Keratinocyte (primary cell): ENCODE measurements around the gene SREBF1. TPM values are rescaled to one million over a fixed set of nuclear protein-coding genes. Genes with fewer than 3 reads are reported as not detected.

Source experiments
- DNase-seq: peaks from one replicate; pipeline ENCODE4 v3.0.0-alpha.2; 2011; ENCODE audit warnings: low read depth, missing footprints, low spot score
- FAIRE-seq: peaks from 2 replicates; lab custom pipeline; 2011; peaks lifted over from hg19 to GRCh38; lab: Jason Lieb, UNC
- H2AFZ ChIP-seq: 2 replicates; pipeline ENCODE4 v1.6.0; 2012; ENCODE audit warnings: low read length, control low read depth, inconsistent platforms; ENCODE audit not compliant: control insufficient read depth
- H3K27ac ChIP-seq: 2 replicates; pipeline ENCODE4 v1.5.1; 2011; ENCODE audit warnings: low read length; ENCODE audit not compliant: control insufficient read depth, insufficient read depth
- H3K27me3 ChIP-seq: 3 replicates; pipeline ENCODE4 v1.6.0; 2011; ENCODE audit warnings: low read length; ENCODE audit not compliant: control insufficient read depth, insufficient read depth; ENCODE audit errors: extremely low read depth
- H3K36me3 ChIP-seq, 2 experiments: 2 replicates in 1 of 2; 3 replicates in 1 of 2; pipeline ENCODE4 v1.5.1; 2011; ENCODE audit warnings: low read length in 2 of 2, mild to moderate bottlenecking in 1 of 2; ENCODE audit not compliant: control insufficient read depth in 2 of 2, insufficient read depth in 2 of 2; ENCODE audit errors: extremely low read depth in 1 of 2
- H3K4me1 ChIP-seq: 3 replicates; pipeline ENCODE4 v1.5.1; 2011; ENCODE audit warnings: low read length; ENCODE audit not compliant: control insufficient read depth, insufficient read depth; ENCODE audit errors: extremely low read depth
- H3K4me2 ChIP-seq: 3 replicates; pipeline ENCODE4 v1.6.0; 2011; ENCODE audit warnings: low read depth, low read length; ENCODE audit not compliant: control insufficient read depth, insufficient read depth; ENCODE audit errors: extremely low read depth
- H3K4me3 ChIP-seq, 3 experiments: fragments of 200-600 bp in 1 of 3; sonication (generic) in 1 of 3; 2 replicates in 2 of 3; 3 replicates in 1 of 3; pipeline ENCODE4 v1.5.1; 2011 to 2016; ENCODE audit warnings: low read length in 3 of 3, mild to moderate bottlenecking in 3 of 3, control low read depth in 2 of 3, inconsistent platforms in 1 of 3, low read depth in 1 of 3, mixed read lengths in 1 of 3, mixed run types in 1 of 3, moderate library complexity in 1 of 3; ENCODE audit not compliant: control insufficient read depth in 2 of 3, insufficient read depth in 2 of 3; ENCODE audit errors: extremely low read depth in 1 of 3
- H3K79me2 ChIP-seq: 2 replicates; pipeline ENCODE4 v1.6.0; 2012; ENCODE audit warnings: low read length; ENCODE audit not compliant: control insufficient read depth, insufficient read depth
- H3K9ac ChIP-seq: 3 replicates; pipeline ENCODE4 v1.6.0; 2011; ENCODE audit warnings: low read length; ENCODE audit not compliant: control insufficient read depth, insufficient read depth; ENCODE audit errors: extremely low read depth
- H3K9me1 ChIP-seq: 3 replicates; pipeline ENCODE4 v1.6.0; 2011; ENCODE audit warnings: low read length; ENCODE audit not compliant: control insufficient read depth, insufficient read depth; ENCODE audit errors: extremely low read depth
- H3K9me3 ChIP-seq: 2 replicates; pipeline ENCODE4 v1.5.1; 2012; ENCODE audit warnings: low read depth, low read length; ENCODE audit not compliant: control insufficient read depth
- H4K20me1 ChIP-seq: 3 replicates; pipeline ENCODE4 v1.6.0; 2011; ENCODE audit warnings: low read length; ENCODE audit not compliant: control insufficient read depth, insufficient read depth; ENCODE audit errors: extremely low read depth
- EZH2 ChIP-seq: IDR thresholded peaks from one replicate; pipeline ENCODE4 v1.6.1; 2012; ENCODE audit warnings: inconsistent platforms, mild to moderate bottlenecking, low read length, moderate library complexity
- dilution Hi-C: fragments of 300-500 bp; cut with MboI; formaldehyde crosslinking; loops from one replicate; pipeline ENCODE4 v1.7.0; 2020; ENCODE audit warnings: low sequenced_read_pairs; ENCODE audit not compliant: extremely low pct_ligation_motif_present
- polyA plus RNA-seq, 5 experiments: library from polyadenylated mRNA; depleted of rRNA in 3 of 5; stranded (reverse) in 3 of 5; stranded (forward) in 1 of 5; unstranded in 1 of 5; fragments of >200 nt; gene quantifications; 1 replicate in 1 of 5; 2 replicates in 3 of 5; 3 replicates in 1 of 5; pipeline versions ENCODE4 v1.2.1 to v1.2.3, GENCODE V29; 2011 to 2012; ENCODE audit warnings: missing spikeins in 2 of 5, low read depth in 1 of 5, low replicate concordance in 1 of 5
- TF ChIP-seq, protein P1 (sequence below), 3 experiments: IDR thresholded peaks in 1 of 3; conservative IDR thresholded peaks in 1 of 3; optimal IDR thresholded peaks in 1 of 3; 2 replicates in 2 of 3; 3 replicates in 1 of 3; pipeline versions ENCODE3 to v1.5.1; 2011; ENCODE audit warnings: low read length in 3 of 3, mild to moderate bottlenecking in 3 of 3, moderate library complexity in 2 of 3, control low read depth in 1 of 3, inconsistent platforms in 1 of 3; ENCODE audit not compliant: insufficient read depth in 2 of 3; ENCODE audit errors: extremely low read depth in 1 of 3

SREBF1 gene
- polyA plus RNA-seq, 1 donor (not counting 4 experiments of a cell fraction or from before 2014, with no cell fraction given): 51.7 TPM

DNA sequence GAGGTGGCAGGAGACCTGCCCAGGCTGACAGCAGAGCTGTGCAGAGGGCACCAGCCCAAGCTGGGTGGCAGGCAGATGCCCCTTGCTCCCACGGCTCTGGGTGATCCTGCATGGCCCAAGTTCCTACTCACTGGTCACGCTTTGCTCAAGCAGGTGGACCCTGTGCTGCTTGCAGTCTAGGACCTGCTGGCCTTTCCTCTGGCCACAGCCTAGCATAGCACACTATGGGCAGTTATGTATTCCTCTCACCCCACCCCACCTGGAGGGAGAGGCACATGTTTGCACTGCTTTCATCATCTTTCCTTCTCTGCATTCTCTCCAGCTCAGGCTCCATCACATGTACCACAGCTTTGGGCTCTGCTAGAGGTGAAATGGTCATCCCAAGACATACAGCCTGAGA is 19.6 kb upstream of the SREBF1 start:
- dilution Hi-C loops: no loop called here
- Histone ChIP-seq H3K9ac (no peak overlapping the region), H3K4me1 (peaks cover 24% of the 10 kb centered on the region), H3K36me3 (peaks cover 0 to 16% of the 10 kb centered on the region in 2 experiments), H3K79me2 (no peaks in the 10 kb centered on the region), H3K4me2 (no peak overlapping the region), H4K20me1 (no peaks in the 10 kb centered on the region), H3K27ac (no peak overlapping the region), H3K4me3 (no peak overlapping the region), H3K27me3 (no peaks in the 10 kb centered on the region), H3K9me3 (no peaks in the 10 kb centered on the region), H3K9me1 (no peaks in the 10 kb centered on the region), H2AFZ (no peak overlapping the region)
- DNase-seq (no peak), FAIRE-seq (no peak)
- TF ChIP-seq EZH2: no peak
- TF ChIP-seq, protein P1, sequence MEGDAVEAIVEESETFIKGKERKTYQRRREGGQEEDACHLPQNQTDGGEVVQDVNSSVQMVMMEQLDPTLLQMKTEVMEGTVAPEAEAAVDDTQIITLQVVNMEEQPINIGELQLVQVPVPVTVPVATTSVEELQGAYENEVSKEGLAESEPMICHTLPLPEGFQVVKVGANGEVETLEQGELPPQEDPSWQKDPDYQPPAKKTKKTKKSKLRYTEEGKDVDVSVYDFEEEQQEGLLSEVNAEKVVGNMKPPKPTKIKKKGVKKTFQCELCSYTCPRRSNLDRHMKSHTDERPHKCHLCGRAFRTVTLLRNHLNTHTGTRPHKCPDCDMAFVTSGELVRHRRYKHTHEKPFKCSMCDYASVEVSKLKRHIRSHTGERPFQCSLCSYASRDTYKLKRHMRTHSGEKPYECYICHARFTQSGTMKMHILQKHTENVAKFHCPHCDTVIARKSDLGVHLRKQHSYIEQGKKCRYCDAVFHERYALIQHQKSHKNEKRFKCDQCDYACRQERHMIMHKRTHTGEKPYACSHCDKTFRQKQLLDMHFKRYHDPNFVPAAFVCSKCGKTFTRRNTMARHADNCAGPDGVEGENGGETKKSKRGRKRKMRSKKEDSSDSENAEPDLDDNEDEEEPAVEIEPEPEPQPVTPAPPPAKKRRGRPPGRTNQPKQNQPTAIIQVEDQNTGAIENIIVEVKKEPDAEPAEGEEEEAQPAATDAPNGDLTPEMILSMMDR (optimal IDR thresholded peaks at IDR 0.05 in 1 of 3, IDR thresholded peaks at IDR 0.05 in 1 of 3, conservative IDR thresholded peaks at IDR 0.05 in 1 of 3; ENCODE audit: extremely low read depth in 1 of 3, insufficient read depth in 2 of 3, low read length in 3 of 3): no peak

DNA sequence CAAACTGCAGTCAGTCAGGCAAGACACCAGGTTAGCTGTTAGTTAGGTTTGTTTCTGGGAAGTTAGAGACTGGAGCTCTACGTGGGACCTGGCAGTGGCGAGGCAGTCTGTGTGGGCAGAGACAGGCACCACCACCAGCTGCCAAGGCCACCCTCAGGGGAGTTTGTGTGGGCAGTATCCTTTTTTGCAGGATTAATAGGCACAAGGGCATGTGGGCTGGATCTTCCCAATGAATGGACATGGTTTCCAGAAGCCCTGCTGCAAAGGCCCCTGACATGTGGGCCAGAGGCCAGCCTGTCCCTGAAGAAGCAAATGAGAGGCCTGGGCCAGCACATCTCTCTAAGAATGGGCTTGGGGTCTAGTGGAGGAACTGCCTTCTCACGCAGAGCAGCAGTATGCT is 19.2 kb upstream of the SREBF1 start:
- Histone ChIP-seq H3K4me1 (peaks cover 24% of the 10 kb centered on the region), H4K20me1 (no peaks in the 10 kb centered on the region), H3K9me3 (no peaks in the 10 kb centered on the region), H3K9ac (no peak overlapping the region), H3K36me3 (peaks cover under 1 to 15% of the 10 kb centered on the region in 2 experiments), H3K9me1 (no peaks in the 10 kb centered on the region), H3K27ac (no peak overlapping the region), H3K79me2 (no peaks in the 10 kb centered on the region), H3K4me2 (no peak overlapping the region), H3K4me3 (no peak overlapping the region), H2AFZ (no peak overlapping the region), H3K27me3 (no peaks in the 10 kb centered on the region)
- dilution Hi-C loops: no loop called here
- no peak for DNase-seq
- FAIRE-seq: no peak
- TF ChIP-seq EZH2: no peak
- TF ChIP-seq, protein P1 (optimal IDR thresholded peaks at IDR 0.05 in 1 of 3, IDR thresholded peaks at IDR 0.05 in 1 of 3, conservative IDR thresholded peaks at IDR 0.05 in 1 of 3; ENCODE audit: extremely low read depth in 1 of 3, insufficient read depth in 2 of 3, low read length in 3 of 3): no peak
